GM12878 (cell line): ENCODE measurements around the gene SLAMF9. TPM values are rescaled to one million over a fixed set of nuclear protein-coding genes. Genes with fewer than 3 reads are reported as not detected.

ENCODE experiments used
- ATAC-seq: fragments of 200-7000 bp; cut with Tn5 transposase; 3 replicates; pipeline ENCODE4 v1.9.1; 2020; ENCODE audit warnings: mild to moderate bottlenecking, moderate library complexity
- BruUV-seq: library from RNA; stranded (reverse); fragments of 400-500 nt; replicated peaks from 2 replicates; lab custom pipeline; 2021; lab: Mats Ljungman, UMichigan
- CTCF ChIA-PET: fragments of 300-600 bp; sonication (Branson Sonifier 250); formaldehyde crosslinking; extraction: SDS; loops from one replicate; lab custom pipeline; 2021; ENCODE audit warnings: inconsistent platforms; lab: Yijun Ruan, JAX
- POLR2A ChIA-PET: fragments of 350-600 bp; formaldehyde crosslinking; extraction: SDS; loops from one replicate; lab custom pipeline; 2021; ENCODE audit warnings: inconsistent platforms; lab: Charles Lee
- RAD21 ChIA-PET: fragments of 300-600 bp; sonication (Branson Sonifier 250); formaldehyde crosslinking; loops from one replicate; lab custom pipeline; 2023; ENCODE audit warnings: antibody characterized with exemption; ENCODE audit not compliant: unreplicated experiment; lab: Charles Lee
- SMC1A ChIA-PET: fragments of 300-600 bp; sonication (Branson Sonifier 250); formaldehyde crosslinking; loops from one replicate; lab custom pipeline; 2023; ENCODE audit not compliant: unreplicated experiment, uncharacterized antibody; lab: Charles Lee
- DNase-seq: peaks from one replicate; pipeline ENCODE4 v3.0.0-alpha.2; 2011; ENCODE audit warnings: low read depth, low spot score
- FAIRE-seq: peaks from 3 replicates; lab custom pipeline; 2011; peaks lifted over from hg19 to GRCh38; lab: Jason Lieb, UNC
- H2AFZ ChIP-seq: 2 replicates; pipeline ENCODE4 v1.6.0; 2011; ENCODE audit warnings: low read depth, low read length, control low read depth; ENCODE audit not compliant: control insufficient read depth
- H3K27ac ChIP-seq: 2 replicates; pipeline ENCODE4 v1.5.1; 2011; ENCODE audit warnings: control low read depth; ENCODE audit not compliant: control insufficient read depth, insufficient read depth
- H3K27me3 ChIP-seq, 2 experiments: replicated peaks in 1 of 2; 2 replicates each; pipeline versions ENCODE4 v1.6.0 to v1.6.1; 2011; ENCODE audit warnings: low read length in 1 of 2; ENCODE audit not compliant: control insufficient read depth in 2 of 2, insufficient read depth in 2 of 2
- H3K36me3 ChIP-seq, 2 experiments: 2 replicates each; pipeline ENCODE4 v1.5.1; 2011; ENCODE audit warnings: low read length in 1 of 2; ENCODE audit not compliant: control insufficient read depth in 2 of 2, insufficient read depth in 2 of 2
- H3K4me1 ChIP-seq: 2 replicates; pipeline ENCODE4 v1.6.1; 2011; ENCODE audit warnings: mild to moderate bottlenecking, low read length, moderate library complexity, mixed read lengths; ENCODE audit not compliant: control insufficient read depth, insufficient read depth
- H3K4me2 ChIP-seq: 2 replicates; pipeline ENCODE4 v1.6.0; 2011; ENCODE audit warnings: control low read depth; ENCODE audit not compliant: control insufficient read depth, insufficient read depth
- H3K4me3 ChIP-seq: fragments of 200-600 bp; sonication (generic); 2 replicates; pipeline ENCODE4 v1.5.1; 2016
- H3K79me2 ChIP-seq: 2 replicates; pipeline ENCODE4 v1.6.0; 2011; ENCODE audit warnings: low read length; ENCODE audit not compliant: control insufficient read depth, insufficient read depth
- H3K9ac ChIP-seq: 2 replicates; pipeline ENCODE4 v1.8.0; 2011; ENCODE audit warnings: low read length, control low read depth, mixed read lengths; ENCODE audit not compliant: control insufficient read depth, insufficient read depth
- H3K9me3 ChIP-seq: replicated peaks from 3 replicates; pipeline ENCODE4 v1.5.1; 2011; ENCODE audit warnings: mild to moderate bottlenecking, low read length; ENCODE audit not compliant: control insufficient read depth, insufficient read depth
- H4K20me1 ChIP-seq: 2 replicates; pipeline ENCODE4 v1.6.0; 2011; ENCODE audit not compliant: control insufficient read depth, insufficient read depth
- ATF7 ChIP-seq: fragments of 450-650 bp; IDR thresholded peaks from 2 replicates; pipeline ENCODE4 v1.6.1; 2016; ENCODE audit warnings: low read depth, mild to moderate bottlenecking
- CBFB ChIP-seq: IDR thresholded peaks from 2 replicates; pipeline ENCODE4 v1.6.1; 2016; ENCODE audit warnings: antibody characterized with exemption, low read depth
- E4F1 ChIP-seq: fragments of 450-650 bp; IDR thresholded peaks from 2 replicates; pipeline ENCODE4 v1.6.1; 2018; ENCODE audit warnings: borderline replicate concordance, mild to moderate bottlenecking; ENCODE audit not compliant: partially characterized antibody
- NBN ChIP-seq: fragments of 450-650 bp; IDR thresholded peaks from 2 replicates; pipeline ENCODE4 v1.6.1; 2016
- RBBP5 ChIP-seq: fragments of 200-600 bp; sonication (generic); conservative IDR thresholded peaks from 2 replicates; pipeline ENCODE4 v1.6.1; 2016
- STAT3 ChIP-seq: IDR thresholded peaks from 2 replicates; pipeline ENCODE4 v1.6.1; 2011; ENCODE audit warnings: low read depth, low read length, improper control_type of control experiment
- YY1 ChIP-seq: IDR thresholded peaks from 2 replicates; pipeline ENCODE4 v1.6.1; 2011; ENCODE audit warnings: low read depth, mild to moderate bottlenecking, low read length
- ZBED1 ChIP-seq: IDR thresholded peaks from 2 replicates; pipeline ENCODE4 v1.6.1; 2016; ENCODE audit warnings: borderline replicate concordance
- ZNF622 ChIP-seq: fragments of 450-650 bp; IDR thresholded peaks from 2 replicates; pipeline ENCODE4 v1.6.1; 2017; ENCODE audit warnings: mild to moderate bottlenecking, inconsistent platforms
- WGBS: methylation state at CpG from one replicate; pipeline ENCODE4 v1.1.6; 2016; ENCODE audit warnings: low lambda C conversion rate; ENCODE audit not compliant: insufficient replicate concordance, insufficient coverage; ENCODE audit errors: missing lambda C conversion rate; 5-methylcytosine and 5-hydroxymethylcytosine counted together
- in situ Hi-C: fragments of 300-500 bp; cut with MboI; formaldehyde crosslinking; loops from 9 replicates; pipeline ENCODE4 v1.14.3; 2018; ENCODE audit warnings: mixed read lengths
- intact Hi-C: fragments of 100-400 bp; cut with micrococcal nuclease; formaldehyde crosslinking; loops from one replicate; pipeline ENCODE4 v1.14.2; 2022; ENCODE audit not compliant: unreplicated experiment
- polyA plus RNA-seq, 11 experiments: library from polyadenylated mRNA; depleted of rRNA in 4 of 11; unstranded in 6 of 11; stranded (reverse) in 5 of 11; fragments of >200 nt; fragmentation: Nextera tagmentation in 4 of 11; fragmentation: Illumina TruSeq in 1 of 11; extraction: Ambion mirVana in 4 of 11; extraction: Trizol in 1 of 11; gene quantifications; 1 replicate in 1 of 11; 2 replicates in 10 of 11; pipeline versions ENCODE4 v1.2.1 to v1.2.3, GENCODE V29; 2011 to 2016; ENCODE audit warnings: inconsistent platforms in 2 of 11, missing spikeins in 2 of 11, low read depth in 1 of 11
- total RNA-seq, 4 experiments: library from RNA; depleted of rRNA in 3 of 4; stranded (reverse); fragments of >200 nt in 3 of 4; fragmentation: Illumina TruSeq in 1 of 4; extraction: Trizol in 1 of 4; gene quantifications; 2 replicates each; pipeline versions ENCODE4 v1.2.1 to v1.2.3, GENCODE V29; 2013 to 2021

The SLAMF9 gene
- total and polyA plus RNA-seq, 10 of the 15 experiments (the other 5 are each of a cell fraction or from before 2014, with no cell fraction given) = not detected

- TF ChIP-seq ZNF622 (no peak), YY1 (no peak), RBBP5 (no peak), ZBED1 (no peak), ATF7 (no peak)
Measured at GRCh38 chr1:159949123-159949522, 4.9 kb downstream of the SLAMF9 start (continued).

- Histone ChIP-seq H3K79me2 (no peaks in the 10 kb centered on the region), H2AFZ (no peak overlapping the region), H3K9me3 (no peaks in the 10 kb centered on the region), H3K27ac (no peak overlapping the region), H4K20me1 (no peaks in the 10 kb centered on the region), H3K36me3 (no peaks in the 10 kb centered on the region), H3K4me1 (no peaks in the 10 kb centered on the region; the same call in 1 of the 2 replicates), H3K27me3 (peaks cover 10 to 22% of the 10 kb centered on the region in 2 experiments), H3K4me2 (no peak overlapping the region), H3K4me3 (no peak overlapping the region), H3K9ac (no peak overlapping the region)
- no peak for DNase-seq
- POLR2A ChIA-PET = interaction anchor here (0.6 kb wide), 1 partner anchor 72 kb away, joined by 7 read pairs; no protein-coding TSS in a partner anchor
- CTCF ChIA-PET = interaction anchor here (2.8 kb wide), 1 partner anchor 60 kb away, joined by 12 read pairs; no protein-coding TSS in a partner anchor
- 0% methylated on average over 1 of the region's 1 CpG for WGBS
- in situ Hi-C loops = no loop called here
- no peak for TF ChIP-seq E4F1
- TF ChIP-seq NBN = no peak
- no peak for TF ChIP-seq STAT3
- TF ChIP-seq CBFB = no peak
- RAD21 ChIA-PET = no interaction called here
- no TSS peak for BruUV-seq
- intact Hi-C loops = no loop called here
- no peak for FAIRE-seq
- no peak for ATAC-seq
- SMC1A ChIA-PET = no interaction called here
Measured at GRCh38 chr1:159947942-159948341, 6.1 kb downstream of the SLAMF9 start.
